ENCODE results near the gene ADAT3. TPM values are rescaled to one million over a fixed set of nuclear protein-coding genes. Genes with fewer than 3 reads are reported as not detected.

The ADAT3 gene
- polyA plus RNA-seq, 2 of the 4 experiments (the other 2 are of a cell fraction), result 0.66 to 5.6 TPM

DNA sequence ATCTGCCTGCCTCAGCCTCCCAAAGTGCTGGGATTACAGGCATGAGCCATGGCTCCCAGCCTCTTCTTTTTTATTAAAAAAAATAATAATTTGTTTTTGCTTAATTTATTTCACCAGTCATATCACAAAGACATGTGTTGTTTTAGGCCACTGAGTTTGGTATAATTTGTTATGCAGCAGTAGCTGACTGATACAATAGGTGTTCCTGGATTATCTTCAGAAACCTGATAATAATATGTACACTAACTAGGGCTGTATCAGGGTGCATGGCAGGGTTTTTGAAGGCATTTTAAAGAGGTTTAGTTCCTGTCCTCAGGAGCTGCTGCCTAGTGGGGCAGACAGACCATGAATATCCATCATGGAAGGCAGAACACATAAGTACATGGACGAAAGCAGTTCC, 26.2 kb downstream of the ADAT3 start:
- no peak overlapping the region for H3K4me2 ChIP-seq
- DNase-seq (ENCODE audit: low read depth in 1 of 2, low spot score in 1 of 2), result no peak
- TF ChIP-seq TFCP2L1 (CRISPR knock-in tag; IDR thresholded peaks at IDR 0.05), result no peak
- TF ChIP-seq RCOR1 (IDR thresholded peaks at IDR 0.05; ENCODE audit: low read depth, low read length), result no peak
- no peak for TF ChIP-seq FOSL2 (IDR thresholded peaks at IDR 0.05)
- TF ChIP-seq FOSL2 (CRISPR knock-in tag; IDR thresholded peaks at IDR 0.05), result no peak
- no peak for TF ChIP-seq BHLHE40 (IDR thresholded peaks at IDR 0.05; ENCODE audit: low read depth, low read length)
- TF ChIP-seq ZFP36 (IDR thresholded peaks at IDR 0.05; ENCODE audit: borderline replicate concordance, partially characterized antibody), result no peak
- no peak for TF ChIP-seq FOSB (CRISPR knock-in tag; IDR thresholded peaks at IDR 0.05)
- no peak for TF ChIP-seq EHF (CRISPR knock-in tag; IDR thresholded peaks at IDR 0.05)
- no peak for TF ChIP-seq TP53 (CRISPR knock-in tag; IDR thresholded peaks at IDR 0.05)
- TF ChIP-seq EHMT2 (IDR thresholded peaks at IDR 0.05; ENCODE audit: low read depth), result no peak
- no peak for TF ChIP-seq ZSCAN20 (CRISPR knock-in tag; IDR thresholded peaks at IDR 0.05)
- CTCF ChIA-PET, result interaction anchor here (0.5 to 0.8 kb wide), 3 partner anchors 15 to 99 kb away, joined by 3 to 4 read pairs (median 3); no protein-coding TSS in a partner anchor
- ATAC-seq, result no peak
- no peak overlapping the region for H3K4me3 ChIP-seq
- peaks cover 5% of the 10 kb centered on the region; the same call in 1 of the 3 replicates for H3K4me1 ChIP-seq
- peaks cover 5% of the 10 kb centered on the region; the same call in 1 of the 3 replicates for H3K9me3 ChIP-seq
- FAIRE-seq, result no peak
- POLR2A ChIA-PET, result no interaction called here
- WGBS (ENCODE audit: missing lambda C conversion rate), result 53% methylated on average over 1 of the region's 1 CpG
- H3K27ac ChIP-seq, result no peak overlapping the region

DNA sequence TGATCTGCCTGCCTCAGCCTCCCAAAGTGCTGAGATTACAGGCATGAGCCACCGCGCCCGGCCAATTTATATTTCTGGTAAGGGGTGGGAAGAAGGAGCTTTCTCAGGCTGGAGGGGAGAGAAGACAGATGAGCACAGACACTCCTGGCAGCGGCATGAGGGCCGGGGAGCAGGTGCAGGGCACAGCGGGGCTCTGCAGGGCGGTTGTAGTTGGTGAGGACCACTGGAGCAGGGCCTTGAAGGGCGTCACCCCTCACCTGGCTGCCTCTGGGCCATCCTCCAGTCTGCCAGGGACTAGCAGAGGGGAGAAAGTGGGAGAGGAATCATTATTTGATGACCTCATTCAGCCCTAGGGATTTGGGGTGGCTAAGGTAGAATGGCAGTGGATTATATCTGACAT, 27.2 kb downstream of the ADAT3 start:
- Histone ChIP-seq H3K4me3 (no peak overlapping the region), H3K4me1 (peaks cover 5% of the 10 kb centered on the region; the same call in 1 of the 3 replicates), H3K27ac (no peak overlapping the region), H3K9me3 (peaks cover 5% of the 10 kb centered on the region; the same call in 1 of the 3 replicates), H3K4me2 (no peak overlapping the region)
- TF ChIP-seq HOXB13 (CRISPR knock-in tag; IDR thresholded peaks at IDR 0.05; ENCODE audit: low read depth) (no peak), HMGXB4 (CRISPR knock-in tag; IDR thresholded peaks at IDR 0.05; ENCODE audit: borderline replicate concordance) (no peak), NFE2L2 (conservative IDR thresholded peaks at IDR 0.05; ENCODE audit: low read length) (no peak), MYC (IDR thresholded peaks at IDR 0.05; ENCODE audit: borderline replicate concordance, low read length) (no peak), PBX3 (IDR thresholded peaks at IDR 0.05) (no peak), ZNF302 (CRISPR knock-in tag; IDR thresholded peaks at IDR 0.05) (no peak), ATOH8 (CRISPR knock-in tag; IDR thresholded peaks at IDR 0.05; ENCODE audit: low read depth) (no peak), RNF2 (IDR thresholded peaks at IDR 0.05; ENCODE audit: borderline replicate concordance, low read depth) (no peak), E2F6 (IDR thresholded peaks at IDR 0.05; ENCODE audit: borderline replicate concordance, low read depth) (no peak), TP53 (CRISPR knock-in tag; IDR thresholded peaks at IDR 0.05) (no peak), EHMT2 (IDR thresholded peaks at IDR 0.05; ENCODE audit: low read depth) (no peak), POLR2A (IDR thresholded peaks at IDR 0.05; ENCODE audit: low read length) (no peak), EP300 (IDR thresholded peaks at IDR 0.05) (no peak), RCOR1 (IDR thresholded peaks at IDR 0.05; ENCODE audit: low read depth, low read length) (no peak), ZFP36 (IDR thresholded peaks at IDR 0.05; ENCODE audit: borderline replicate concordance, partially characterized antibody) (no peak), RARB (CRISPR knock-in tag; IDR thresholded peaks at IDR 0.05) (no peak), HOXA7 (CRISPR knock-in tag; IDR thresholded peaks at IDR 0.05) (no peak)
- FAIRE-seq (no peak), DNase-seq (ENCODE audit: low read depth in 1 of 2, low spot score in 1 of 2) (no peak), ATAC-seq (no peak)
- 54% methylated on average over 7 of the region's 8 CpGs for WGBS (ENCODE audit: missing lambda C conversion rate)
- CTCF ChIA-PET, result interaction anchor here (0.8 to 1.4 kb wide), 3 partner anchors 13 to 35 kb away, joined by 3 to 4 read pairs (median 3); no protein-coding TSS in a partner anchor
- POLR2A ChIA-PET, result no interaction called here
